NB4 (cell line): ENCODE measurements around the gene PITPNB.

Source experiments
- MYC ChIP-seq: IDR thresholded peaks from 2 replicates; pipeline ENCODE4 v1.6.1; 2011; ENCODE audit warnings: low read depth, low read length
- POLR2A ChIP-seq: IDR thresholded peaks from 2 replicates; pipeline ENCODE4 v1.6.1; 2011; ENCODE audit warnings: mild to moderate bottlenecking; ENCODE audit not compliant: insufficient read length; ENCODE audit errors: extremely low read depth
- TF ChIP-seq, protein P1 (sequence below): IDR thresholded peaks from one replicate; pipeline ENCODE4 v1.5.1; 2012; ENCODE audit warnings: low read depth, low read length
- TF ChIP-seq, protein P2 (sequence below): IDR thresholded peaks from 2 replicates; pipeline ENCODE4 v1.6.1; 2011; ENCODE audit warnings: low read depth, low read length

DNA sequence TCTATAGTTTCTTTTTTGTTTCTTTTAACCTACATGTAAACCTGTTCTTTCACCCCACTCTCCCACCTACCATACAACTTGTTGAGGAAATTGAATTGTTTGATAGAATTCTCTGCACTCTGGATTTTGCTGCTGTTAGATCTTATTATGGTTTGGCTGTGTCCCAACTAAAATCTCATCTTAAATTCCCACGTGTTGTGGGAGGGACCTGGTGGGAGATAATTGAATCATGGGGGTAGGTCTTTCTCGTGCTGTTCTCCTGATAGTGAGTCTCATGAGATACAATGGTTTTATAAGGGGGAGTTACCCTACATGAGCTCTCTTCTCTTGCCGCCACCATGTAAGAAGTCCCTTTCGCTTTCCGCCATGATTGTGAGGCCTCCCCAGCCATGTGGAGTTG, 15.0 kb upstream of the PITPNB start:
- TF ChIP-seq, protein P1, sequence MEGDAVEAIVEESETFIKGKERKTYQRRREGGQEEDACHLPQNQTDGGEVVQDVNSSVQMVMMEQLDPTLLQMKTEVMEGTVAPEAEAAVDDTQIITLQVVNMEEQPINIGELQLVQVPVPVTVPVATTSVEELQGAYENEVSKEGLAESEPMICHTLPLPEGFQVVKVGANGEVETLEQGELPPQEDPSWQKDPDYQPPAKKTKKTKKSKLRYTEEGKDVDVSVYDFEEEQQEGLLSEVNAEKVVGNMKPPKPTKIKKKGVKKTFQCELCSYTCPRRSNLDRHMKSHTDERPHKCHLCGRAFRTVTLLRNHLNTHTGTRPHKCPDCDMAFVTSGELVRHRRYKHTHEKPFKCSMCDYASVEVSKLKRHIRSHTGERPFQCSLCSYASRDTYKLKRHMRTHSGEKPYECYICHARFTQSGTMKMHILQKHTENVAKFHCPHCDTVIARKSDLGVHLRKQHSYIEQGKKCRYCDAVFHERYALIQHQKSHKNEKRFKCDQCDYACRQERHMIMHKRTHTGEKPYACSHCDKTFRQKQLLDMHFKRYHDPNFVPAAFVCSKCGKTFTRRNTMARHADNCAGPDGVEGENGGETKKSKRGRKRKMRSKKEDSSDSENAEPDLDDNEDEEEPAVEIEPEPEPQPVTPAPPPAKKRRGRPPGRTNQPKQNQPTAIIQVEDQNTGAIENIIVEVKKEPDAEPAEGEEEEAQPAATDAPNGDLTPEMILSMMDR = no peak
- TF ChIP-seq, protein P2, sequence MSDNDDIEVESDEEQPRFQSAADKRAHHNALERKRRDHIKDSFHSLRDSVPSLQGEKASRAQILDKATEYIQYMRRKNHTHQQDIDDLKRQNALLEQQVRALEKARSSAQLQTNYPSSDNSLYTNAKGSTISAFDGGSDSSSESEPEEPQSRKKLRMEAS = no peak
- TF ChIP-seq POLR2A (no peak), MYC (no peak)
